Measurements from ENCODE around the gene CHCHD6.

The CHCHD6 gene

DNA sequence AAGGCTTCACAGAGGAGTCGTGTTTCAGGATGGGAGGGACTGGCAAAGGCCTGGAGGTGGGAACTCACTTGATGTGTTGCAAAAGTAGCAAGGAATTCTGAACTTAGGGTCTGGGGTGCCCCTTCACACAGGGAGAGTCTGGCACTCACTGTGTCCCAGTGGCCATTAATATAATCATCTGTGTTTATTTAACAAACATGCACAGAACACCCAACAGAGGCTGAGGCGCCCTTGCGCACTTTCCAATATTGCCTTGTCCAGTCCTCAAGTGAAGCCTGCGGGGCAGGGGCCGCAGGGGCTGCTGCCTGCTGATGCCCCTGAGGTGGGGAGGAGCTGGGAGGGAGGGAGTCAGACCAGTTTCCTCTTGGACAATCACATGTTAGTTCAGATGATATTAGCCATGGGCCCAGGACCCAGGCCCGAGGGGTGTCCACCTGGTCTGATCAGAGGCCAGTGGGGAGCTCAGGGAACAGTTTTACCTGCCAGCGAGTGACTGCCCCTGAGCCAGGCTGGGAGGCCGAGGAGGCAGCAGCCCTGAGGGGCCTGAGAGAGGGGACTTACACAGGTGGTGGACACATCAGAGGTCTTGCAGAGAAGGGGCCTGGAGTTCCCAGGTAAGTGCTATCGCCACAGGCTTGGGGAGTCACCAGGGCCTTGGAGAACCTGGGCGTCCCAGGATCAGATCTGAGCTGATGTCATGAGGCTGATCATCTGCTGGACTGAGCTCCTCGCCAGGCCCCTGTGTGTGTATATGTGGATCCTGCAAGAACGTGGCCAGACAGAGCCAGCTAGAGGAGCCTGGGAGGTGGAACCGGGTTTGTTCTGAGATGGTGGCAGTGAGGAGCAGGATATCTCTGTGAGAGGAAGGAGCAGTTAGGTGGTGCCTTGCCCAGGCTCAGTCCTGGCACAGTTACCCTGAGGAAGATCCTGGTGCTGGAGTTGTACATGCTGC, 35.3 kb upstream of the CHCHD6 start:
- no peak for DNase-seq

DNA sequence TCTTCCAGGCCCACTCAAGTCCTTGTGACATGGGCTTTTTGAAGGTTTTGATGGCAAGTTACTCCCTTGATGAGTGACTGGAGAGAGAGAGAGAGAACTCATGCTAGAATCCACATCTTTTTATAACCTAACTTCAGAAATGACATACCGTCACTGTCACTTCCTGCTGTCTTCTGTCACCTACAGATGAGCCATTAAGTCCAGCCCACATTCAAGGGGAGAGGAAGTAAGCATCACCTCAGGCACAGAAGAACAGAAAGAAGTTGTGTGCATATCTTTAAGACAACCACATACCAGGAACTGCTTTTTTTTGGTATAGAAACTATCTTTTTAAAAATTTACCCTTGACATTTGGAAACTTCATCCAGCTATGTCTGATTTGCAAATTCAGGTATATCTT, 32.5 kb upstream of the CHCHD6 start:
- no peak for DNase-seq

DNA sequence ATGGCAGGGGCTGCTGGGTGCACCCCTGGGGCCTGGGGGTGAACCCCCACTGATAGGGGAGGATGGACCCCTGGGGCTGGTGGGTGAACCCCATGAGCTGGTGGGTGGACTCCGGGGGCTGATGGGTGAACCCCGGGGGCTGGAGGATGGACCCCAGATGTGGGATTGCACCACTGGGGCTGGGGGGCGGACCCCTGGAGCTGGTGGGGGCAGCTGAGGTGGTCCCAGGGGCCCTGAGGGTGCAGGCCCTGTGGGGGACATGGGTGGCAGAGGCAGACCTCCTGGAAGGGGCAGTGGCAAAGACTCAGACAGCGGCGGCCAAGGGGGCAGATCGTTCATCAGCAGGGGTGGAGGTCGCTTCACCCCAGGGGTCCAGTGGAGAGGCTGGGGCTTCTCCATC, 31.7 kb upstream of the CHCHD6 start:
- no peak for DNase-seq

DNA sequence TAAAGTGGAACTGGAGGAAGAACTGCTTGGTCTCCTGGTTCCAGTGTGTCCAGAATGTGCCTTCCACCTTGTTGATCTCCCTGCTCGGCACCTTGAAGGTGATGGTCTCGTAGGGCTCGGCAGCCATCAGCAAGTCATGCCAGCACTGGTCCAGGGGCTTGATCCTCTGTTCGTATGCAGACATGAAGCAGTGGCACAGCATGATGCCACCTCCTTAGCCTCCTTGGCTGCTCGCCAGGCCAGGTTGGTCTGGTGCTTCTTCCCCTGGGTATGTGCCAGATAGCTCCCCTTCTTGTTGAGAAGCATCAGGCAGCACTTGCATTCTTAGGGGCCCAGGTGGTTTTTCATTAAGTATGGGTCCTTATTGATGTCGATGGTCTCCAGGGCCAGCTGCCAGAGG, 31.3 kb upstream of the CHCHD6 start:
- DNase-seq: no peak

DNA sequence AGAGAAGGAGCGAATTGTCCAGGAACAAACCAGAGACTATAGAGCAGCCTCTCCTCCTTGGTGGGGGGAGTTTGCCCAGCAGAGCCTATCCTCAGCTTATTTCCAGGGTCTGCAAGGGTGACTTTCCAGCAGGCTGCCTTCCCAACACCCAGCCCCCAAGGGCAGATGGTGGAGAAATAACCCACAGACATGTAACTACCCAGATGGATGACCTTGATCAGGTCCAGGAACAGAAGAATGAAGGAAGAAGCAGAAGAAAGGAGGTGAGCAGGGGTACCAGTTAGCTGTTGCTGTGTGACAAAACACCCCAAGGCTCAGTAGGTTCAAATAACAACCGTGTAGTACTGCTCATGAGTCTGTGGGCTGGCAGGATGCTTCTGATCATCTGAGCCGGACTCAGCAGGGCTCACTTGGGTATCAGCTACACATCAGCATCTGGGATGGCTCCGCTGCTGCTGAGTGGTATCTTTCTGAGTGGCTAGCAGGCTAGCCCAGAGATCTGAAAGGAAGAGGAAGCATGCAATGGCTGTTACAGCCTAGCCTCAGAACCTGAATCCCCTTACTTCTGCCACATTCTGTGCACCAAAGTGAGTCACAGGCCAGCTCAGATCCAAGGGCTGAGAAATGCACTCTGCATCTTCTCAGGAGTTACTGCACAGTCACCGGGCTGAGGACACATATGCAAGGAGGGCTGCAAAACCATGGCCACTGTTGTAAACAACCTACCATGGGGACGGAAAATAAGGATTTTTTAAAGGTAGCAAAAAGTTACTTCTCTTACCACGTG, 26.9 kb upstream of the CHCHD6 start:
- DNase-seq: no peak

DNA sequence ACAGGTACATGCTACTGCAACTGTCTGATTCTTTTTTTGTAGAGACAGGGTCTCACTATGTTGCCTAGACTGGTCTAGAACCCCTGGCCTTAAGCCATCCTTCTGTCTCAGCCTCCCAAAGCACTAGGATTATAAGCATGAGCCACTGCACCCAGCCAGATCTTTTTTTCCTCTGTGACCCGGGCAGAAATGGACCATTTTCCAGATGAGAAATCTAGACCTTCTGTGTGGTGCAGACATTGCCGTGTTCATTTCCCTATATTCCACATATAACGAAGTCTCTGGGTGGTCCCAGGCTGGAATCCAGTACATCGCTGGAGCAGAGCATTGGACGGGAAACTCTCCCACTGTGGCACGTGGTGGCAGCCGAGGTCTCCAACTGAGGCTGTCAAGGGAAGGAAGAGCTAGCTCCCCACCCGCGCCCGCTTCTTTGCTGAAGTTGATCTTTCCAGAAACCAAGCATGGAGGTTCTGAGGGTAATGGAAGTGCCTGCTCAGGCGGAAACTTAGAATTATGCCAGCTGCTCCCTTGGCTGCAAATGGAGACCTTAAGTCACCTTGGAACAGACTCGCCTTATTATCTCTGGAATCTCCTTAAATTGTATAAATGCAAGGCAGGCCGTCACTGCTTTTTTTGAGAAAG, 26.1 kb upstream of the CHCHD6 start:
- DNase-seq: no peak

DNA sequence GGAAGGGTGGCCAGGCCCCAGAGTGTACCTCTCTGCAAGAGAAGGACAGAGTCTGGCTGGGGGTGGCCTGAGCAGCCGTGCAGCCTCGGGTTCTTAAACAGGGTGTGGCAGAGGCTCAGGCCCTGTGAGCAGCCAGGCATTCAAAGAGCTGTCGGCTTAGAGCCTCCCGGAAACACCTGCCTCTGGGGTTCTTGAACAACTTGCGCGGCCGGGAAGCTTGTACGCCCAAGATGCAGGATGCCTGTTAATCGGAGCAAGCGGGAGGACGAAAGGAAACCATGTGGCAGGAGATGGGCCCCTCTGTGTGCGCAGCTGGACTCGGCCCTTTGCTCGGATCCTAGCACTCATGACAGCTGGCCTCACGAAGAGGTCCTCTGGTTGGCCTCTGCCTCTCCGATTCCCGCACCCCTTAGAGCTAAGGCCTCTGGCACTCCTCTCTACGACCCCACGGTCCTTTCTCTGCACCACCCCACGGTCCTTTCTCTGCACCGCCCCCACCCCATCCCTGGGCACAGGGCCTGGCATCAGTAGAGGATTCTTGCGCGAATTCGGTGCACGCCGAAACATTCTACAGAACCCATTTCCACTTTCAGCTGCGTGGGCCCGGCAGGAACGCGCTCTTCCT, 25.2 kb upstream of the CHCHD6 start:
- DNase-seq: no peak

DNA sequence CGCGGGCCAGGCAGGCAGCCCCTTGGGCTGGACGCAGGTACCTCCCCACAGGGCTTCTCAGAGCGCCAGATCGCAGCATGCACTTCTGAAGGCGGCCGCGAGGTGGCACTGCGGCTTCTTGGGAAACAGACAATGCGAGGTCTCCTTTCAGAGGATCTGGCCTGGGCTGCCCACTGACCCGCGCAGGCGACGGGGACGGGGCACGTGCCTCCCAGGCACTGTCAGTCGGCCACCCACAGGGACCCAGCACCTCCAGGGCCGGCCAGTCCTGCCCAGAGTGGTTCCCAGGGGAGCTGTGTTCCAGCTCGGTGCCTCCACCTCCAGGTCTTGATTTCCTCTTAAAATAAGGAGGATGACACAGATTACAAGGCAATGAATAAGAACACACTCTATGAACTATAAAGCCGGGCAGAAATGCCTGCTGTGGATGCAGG, 24.7 kb upstream of the CHCHD6 start:
- DNase-seq: peak; percentile 62

DNA sequence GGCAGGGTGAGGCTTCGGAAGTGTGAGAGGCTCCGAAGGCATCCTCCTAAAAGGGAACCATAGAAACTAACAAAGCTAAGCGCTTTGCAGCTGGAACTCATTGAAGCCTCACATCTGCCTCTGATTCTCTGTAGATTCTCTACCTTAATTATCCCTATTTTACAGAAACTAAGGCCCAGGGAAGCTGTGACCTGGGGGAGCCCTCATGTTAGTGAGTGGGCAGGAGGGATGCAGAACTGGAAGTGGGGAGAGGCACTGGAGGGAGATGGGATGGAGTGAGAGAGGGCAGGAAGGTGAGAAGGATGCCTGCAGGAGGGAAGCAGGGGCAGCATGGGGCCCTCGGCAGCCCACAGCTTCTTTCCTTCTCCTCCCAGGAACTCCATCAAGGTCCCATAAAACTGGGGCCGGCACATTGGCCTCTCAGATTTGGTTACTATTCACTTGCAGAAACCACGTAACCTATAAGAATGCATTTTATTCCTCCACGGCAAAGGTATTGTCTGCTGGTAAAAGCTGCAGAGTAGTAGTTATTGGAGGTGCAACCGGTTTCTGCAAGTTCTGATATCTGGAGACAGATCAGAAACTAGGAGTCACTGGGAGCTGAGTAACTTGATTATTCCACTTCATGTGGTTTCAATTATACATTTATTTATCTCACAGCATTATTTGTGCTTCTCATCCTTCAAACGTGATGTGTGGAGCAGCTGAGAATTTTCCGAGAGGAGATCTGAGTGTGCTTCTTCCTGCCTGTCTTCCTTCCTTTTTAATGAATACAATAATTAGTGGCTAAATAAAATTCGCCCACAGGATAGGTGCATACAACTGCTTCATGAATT, 24.0 kb upstream of the CHCHD6 start:
- no peak for DNase-seq

DNA sequence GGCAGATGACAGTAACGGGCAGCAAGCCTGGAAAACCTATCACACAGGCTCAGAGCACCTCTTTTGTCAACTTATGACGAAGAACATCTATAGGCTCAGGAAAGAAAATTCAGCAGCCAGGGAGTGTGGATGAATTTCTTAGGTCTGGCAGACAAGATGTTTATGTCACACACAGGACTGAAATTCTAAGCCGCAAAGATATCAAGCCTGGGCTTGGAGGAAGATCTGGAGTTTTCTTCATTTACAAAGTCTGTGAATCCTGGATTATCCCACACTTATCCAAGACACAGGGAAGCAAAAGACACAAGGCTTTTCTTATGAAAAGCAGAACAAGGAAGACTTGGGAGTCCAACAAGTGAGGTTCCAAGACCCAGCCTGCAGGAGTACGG, 23.4 kb upstream of the CHCHD6 start:
- no peak for DNase-seq

DNA sequence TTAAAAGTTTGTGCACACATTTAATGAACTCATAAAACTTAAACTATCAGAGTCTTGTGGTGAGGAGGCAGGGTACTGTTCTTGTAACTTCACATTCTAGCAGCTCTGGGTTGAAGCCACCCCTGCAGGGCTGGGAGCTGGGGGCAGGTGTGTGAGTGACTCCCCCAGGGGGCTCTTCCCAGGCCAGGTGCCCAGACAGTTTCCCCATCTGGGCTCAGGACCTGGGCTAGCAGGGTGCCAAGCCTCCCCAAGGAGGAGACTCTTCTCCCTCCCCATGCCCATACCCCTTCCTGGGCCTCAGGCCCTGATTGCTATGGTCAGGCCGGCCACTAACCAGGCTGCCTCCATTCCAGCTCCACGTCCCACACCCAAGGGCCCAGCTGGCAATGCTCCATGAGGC, 22.0 kb upstream of the CHCHD6 start:
- DNase-seq: no peak

DNA sequence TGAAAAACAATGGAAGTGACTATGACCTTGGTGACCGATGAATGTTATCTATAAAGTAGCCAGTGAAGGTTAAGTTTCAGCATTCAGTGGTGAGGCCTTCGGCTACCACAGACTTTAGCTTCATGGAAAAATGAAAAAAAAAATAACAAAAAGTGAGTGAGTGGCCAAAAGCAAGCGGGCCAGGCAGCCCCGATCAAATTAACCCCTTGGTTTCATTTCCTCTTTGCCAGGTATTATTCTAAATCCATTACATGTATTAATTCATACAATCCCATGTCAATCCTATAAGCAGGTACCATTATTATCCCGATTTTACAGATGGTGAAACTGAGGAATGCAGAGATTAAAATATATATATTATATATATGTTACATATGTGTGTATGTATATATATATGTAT, 21.0 kb upstream of the CHCHD6 start:
- no peak for DNase-seq

DNA sequence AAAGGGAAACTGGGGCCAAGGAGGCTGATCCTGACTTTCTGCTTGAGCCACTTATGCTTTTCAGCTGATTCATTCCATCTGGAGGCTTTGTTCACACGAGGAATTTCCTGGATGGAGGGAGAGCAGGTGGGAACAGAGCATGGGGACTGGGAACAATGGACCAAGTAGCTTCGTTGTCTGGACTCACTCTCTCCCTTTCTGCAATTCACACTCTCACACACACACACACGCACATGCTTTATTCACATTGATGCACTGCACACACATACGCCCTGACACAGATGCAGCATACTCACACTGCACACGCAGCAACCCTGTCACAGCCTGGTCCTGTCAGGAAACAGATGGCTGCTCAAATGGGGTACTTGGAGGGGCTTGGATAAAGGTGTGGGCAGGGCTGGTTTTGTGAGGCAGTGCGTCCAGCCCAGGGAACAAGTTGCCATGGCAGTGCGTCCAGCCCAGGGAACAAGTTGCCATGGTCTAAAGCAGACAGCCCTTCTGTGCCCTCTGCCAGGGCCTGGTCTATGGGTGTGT, 19.8 kb upstream of the CHCHD6 start:
- no peak for DNase-seq

DNA sequence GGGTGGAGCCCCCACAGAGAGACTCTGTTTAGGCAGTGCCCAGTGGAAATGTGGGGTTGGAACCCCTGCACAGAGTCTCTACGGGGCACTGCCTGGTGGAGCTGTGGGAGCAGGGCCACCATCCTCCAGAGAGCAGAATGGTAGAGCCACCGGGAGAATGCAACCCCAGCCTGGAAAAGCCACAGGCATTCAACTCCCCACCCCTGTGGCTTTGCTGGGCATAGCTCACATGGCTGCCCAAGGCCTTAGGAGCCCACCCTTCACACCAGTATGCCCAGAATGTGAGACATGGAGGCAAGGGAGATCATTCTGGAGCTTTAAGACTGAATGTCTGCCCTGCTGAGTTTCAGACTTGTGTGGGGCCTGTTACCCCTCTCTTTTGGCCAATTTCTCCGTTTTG, 19.0 kb upstream of the CHCHD6 start:
- DNase-seq: no peak

DNA sequence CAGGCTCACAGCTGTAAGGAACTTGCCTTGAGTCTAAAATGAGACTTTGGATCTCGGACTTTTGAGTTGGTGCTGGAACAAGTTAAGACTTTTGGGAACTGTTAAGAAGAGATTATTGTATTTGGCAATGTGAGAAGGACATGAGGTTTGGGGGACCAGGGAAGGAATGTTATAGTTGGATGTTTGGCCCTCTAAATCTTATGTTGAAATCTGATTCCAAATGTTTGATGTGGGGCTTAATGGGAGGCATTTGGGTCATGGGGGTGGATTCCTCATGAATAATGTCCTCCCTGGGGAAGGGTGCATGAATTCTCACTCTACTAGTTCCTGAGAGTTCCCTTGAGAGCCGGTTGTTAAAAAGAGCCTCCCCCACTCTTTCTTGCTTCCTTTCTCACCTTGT, 18.5 kb upstream of the CHCHD6 start:
- DNase-seq: no peak

DNA sequence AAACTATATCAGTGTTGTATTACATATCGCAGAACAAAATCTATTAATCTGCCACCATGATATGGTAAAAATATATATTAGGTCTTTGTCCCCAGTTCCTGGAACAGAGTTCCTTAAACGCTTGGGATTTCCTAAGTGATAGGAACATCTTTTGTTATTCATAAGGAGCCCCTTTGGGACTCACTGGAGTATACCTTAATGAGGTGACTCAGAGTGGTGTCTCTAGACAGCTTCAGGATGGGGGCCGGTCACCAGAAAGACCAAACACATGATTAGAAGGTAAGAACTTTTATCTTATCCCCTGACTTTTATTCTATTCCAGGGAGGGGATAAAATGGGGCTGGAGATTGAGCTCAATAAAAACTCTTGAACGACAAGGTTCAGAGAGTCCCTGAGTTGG, 12.3 kb upstream of the CHCHD6 start:
- DNase-seq: no peak

DNA sequence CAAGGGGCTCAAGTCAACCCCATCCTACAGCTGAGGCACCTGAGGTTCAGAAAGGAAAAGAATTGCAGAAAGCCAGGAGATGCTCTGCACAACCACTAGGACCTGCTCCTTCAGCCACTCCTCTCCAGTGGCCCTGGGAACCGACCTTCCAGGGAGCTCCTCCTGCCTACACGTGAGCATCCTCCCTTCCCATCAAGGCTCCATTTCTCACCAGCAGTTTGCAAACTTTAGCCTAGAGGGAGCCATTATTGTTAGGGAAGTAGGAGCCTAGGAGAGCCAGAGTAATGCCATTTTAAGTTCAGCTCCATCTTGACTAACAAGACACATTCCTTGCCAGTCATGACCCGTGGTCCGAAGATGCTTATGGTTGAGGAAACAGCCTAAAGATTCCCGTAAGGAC, 11.2 kb upstream of the CHCHD6 start:
- DNase-seq: no peak

DNA sequence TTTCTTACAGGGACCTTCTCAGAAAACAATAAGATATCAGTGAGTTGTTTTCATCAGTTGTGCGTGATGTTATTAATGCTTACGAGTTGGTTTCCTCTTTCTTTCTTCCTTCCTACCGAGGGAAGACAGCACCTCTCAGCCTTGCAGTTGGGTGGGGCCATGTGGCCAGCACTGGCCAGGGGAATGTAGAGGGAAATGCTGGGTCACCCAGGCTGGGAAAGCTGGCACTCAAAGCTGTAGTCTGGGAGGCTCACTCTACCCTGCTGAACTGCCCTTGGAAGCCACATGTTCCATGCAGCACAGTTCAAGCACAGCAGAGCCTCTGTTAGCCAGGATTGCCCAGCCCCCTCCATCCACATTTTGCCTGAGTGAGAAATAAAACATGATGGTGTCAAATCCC, 10.1 kb upstream of the CHCHD6 start:
- no peak for DNase-seq

DNA sequence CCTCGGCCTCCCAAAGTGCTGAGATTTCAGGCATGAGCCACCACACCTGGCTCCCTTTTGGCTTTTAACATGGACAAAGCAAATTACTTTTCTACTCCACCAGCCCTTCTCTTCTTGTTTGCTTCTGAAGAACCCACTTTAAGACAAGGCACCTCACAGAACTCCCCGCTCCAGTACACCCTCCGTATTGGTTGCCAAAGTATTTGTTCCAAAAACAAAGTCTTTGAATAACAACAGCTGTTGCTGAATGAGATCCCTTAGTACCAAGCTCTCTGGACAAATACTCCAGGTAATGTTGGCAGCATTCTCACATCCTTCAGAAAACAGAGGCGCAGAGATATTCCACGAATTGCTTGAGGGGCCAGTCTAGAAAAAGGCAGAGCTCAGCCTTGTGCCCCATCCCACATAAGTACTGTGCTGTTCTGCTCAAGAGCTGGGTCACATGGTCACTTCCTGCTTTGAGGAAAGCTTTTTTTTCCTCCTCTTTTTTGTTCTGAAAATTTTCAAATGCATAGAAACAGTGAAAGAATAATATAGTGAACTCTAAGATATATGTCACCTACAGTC, 7.3 kb upstream of the CHCHD6 start:
- DNase-seq: no peak

DNA sequence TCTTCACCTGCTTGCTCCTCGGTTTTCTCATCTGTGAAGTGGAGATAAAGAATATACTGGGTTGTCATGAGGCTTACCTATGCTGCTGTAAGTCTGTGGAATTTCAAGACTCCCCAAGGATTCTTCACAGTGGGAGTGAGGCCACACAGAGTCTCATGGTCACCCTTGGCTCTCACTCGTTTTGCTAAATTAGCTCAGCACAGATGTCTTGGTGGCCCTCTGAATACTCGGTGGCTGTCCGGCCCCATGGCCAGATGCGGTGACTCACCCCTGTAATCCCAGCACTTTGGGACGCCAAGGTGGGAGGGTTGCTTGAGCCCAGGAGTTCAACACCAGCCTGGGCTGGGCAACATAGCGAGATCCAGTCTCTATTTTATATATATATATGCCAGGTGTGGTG, 5.0 kb upstream of the CHCHD6 start:
- no peak for DNase-seq

DNA sequence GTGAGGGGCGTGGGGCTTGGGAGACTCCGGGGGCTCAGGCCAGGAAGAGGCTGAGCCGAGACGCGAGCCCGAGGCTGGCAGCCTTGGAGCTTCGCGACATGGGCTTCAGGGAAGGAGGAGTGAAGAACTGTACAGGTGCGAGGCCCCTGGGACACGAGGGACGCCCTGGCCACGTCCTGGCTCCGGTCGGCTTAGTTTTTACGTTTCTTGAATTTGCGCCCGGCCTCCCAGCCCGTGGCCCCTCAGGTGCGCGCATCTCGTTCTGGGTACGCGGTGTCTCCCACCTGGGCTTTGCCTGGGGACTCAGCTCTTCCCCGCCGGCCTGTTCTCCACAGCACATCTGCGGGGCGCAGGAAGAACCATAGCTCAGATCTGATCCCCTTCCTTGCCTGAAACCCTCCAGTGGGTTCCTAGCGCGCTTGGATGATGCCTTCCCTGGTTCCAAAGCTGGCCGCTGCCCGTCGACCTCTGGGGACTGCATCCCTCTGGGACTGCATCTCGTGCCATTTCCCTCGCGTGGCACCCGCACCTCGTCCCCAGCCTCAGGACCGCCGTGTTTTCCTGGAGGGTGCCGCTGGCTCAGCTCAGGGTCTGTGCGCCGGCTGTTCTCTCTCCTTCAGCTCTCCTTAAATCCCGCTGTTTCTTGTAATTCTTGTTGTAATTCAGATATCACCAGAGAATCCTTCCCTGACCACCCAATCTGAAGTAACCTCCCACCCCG, 614 bp downstream of the CHCHD6 start:
- DNase-seq: no peak
